Measurements from ENCODE around the gene PIK3R6.

GRCh38 chr17:8847891-8848290 lies 19.6 kb downstream of the PIK3R6 start:
- TF ChIP-seq CTCF (IDR thresholded peaks at IDR 0.05) (no peak), POLR2A (IDR thresholded peaks at IDR 0.05) (no peak)

All from esophagus squamous epithelium (tissue), 4 donors.